GM18519 (cell line): Measurements from ENCODE around the gene PIGC.

ENCODE experiments used
- ATAC-seq: cut with Tn5 transposase; IDR thresholded peaks from one replicate; pipeline ENCODE4 v1.9.1; 2021; ENCODE audit warnings: mild to moderate bottlenecking, moderate library complexity; ENCODE audit not compliant: unreplicated experiment, low FRiP score

The PIGC gene

GRCh38 chr1:172431721-172432192 lies 12.1 kb downstream of the PIGC start:
- no peak for ATAC-seq

DNA sequence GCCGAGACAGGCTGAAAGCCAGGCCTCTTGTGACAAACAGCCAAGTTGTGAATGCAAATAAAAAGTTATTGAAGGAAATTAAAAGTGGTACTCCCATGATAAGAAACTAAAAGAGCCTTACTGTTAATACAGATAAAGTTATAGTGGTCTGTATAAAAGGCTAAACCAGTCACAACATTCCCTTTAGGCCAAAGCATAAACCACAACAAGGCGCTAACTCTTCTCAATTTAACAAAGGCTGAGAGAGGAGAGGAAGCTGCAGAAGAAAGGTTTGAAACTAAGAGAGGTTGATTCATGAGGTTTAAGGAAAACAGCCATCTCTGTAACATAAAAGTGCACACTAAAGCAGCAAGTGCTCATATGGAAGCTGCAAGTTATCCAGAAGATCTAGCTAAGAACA lies 12.7 kb downstream of the PIGC start:
- ATAC-seq = no peak

- no peak for ATAC-seq
These were observed 13.8 kb downstream of the PIGC start for GRCh38 chr1:172430128-172430454.

- no peak for ATAC-seq
These were observed 14.3 kb downstream of the PIGC start for GRCh38 chr1:172429331-172430127.

- ATAC-seq = no peak
These were observed 16.7 kb downstream of the PIGC start for GRCh38 chr1:172427191-172427590.

- ATAC-seq = no peak
These were observed 18.5 kb downstream of the PIGC start for GRCh38 chr1:172425339-172425738.

DNA sequence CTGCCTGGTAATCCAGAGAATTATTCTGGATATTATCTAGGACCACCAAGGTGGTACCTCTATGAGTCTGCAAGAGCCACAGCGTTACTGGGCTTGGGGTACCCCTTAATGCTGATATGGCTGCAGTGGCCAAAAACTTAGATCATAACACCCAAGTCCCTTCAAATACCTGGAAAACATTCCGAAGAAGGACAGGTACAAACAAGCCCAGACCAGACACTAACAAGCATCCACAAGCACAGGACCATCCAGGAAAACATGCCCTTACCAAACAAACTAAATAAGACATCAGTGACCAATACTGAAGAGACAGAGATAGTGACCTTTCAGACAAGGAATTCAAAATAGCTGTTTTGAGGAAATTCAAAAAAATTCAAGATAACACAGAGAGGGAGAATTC lies 20.5 kb downstream of the PIGC start:
- ATAC-seq = no peak

- no peak for ATAC-seq
These were observed 21.8 kb downstream of the PIGC start for GRCh38 chr1:172421974-172422604.

DNA sequence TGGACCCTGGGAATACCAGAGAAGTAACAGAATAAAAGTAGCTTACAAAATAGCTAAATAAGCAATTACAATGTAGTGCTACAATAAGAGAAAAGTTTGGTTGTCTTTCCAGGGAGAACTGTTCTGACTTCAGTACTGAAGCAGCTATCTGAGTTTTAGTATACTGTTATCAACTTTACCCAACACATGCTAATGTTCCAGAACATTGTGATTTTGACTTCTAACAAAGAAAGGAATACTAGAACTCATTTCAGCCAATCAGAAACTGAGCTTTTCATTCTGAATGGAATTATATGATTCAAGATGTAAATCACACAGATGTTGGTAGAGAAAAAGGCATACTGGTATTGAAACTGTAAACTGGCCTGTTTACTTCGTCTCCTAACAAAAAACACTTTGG lies 23.5 kb downstream of the PIGC start, which contains the start of gene C1orf105:
Gene C1orf105, plus strand, starts transcription at position 301 of the 400 bp plus-strand sequence. CDS start 201 bp downstream, outside the sequence.
- ATAC-seq = no peak

DNA sequence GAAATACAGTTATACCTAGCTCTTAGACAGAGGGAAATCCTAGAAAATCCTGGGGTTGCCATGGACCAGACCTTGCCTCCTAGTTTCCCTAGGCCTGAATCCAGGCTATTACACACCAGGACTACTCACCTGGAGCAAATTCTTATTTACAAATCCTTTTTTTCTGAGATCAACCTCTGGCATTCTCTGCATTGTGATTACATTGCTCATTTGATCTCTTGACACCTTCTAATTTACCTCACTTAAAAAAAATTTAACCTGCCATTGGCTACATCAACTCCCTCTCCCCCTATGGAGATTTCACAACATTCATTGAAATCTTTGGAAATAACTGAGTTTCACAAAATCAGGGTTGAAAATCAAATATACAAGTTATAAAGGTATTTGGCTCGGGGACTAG lies 26.3 kb downstream of the PIGC start:
- no peak for ATAC-seq

DNA sequence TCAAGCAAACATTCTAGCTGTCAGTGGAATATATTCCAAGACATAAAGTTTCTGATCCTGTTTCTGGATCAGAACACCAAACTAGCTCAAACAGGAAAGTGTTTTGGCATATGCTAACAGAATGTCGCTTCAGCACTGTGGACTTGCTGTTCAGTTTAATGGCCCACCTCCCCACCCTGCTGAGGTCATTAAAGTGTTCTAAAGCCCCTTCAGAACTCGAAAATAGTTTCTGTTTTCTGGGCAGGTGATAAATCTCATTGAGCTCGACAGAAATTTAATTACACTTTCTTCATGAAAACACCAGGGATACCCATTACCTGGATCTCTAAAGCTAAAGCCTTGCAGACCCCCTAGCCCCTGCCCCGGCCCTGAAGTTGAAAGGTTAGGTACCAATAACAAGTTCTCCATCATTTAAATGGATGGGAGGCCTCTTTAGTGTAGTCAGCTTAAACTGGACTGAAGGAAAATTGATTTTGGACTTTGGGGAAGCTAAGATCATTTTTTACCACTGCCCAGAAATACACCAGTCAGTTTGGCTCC lies 27.3 kb downstream of the PIGC start:
- no peak for ATAC-seq

DNA sequence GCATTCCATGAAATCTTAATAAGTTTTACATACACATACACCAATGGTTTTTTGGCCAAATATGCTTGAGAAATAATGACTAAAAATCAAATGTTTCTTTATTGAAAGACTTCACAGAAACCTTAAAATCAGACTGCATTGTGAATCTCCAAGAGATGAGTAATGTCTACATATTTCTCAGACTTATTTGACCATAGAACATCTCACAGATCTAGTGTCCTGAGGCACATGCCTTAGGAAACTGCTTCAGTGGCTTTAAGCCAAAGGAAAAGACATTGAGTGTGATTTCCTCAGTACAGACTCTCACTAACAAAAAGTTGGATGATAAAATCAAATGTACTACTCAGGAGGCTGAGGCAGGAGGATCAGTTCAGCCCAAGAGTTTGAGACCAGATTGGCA lies 29.5 kb downstream of the PIGC start:
- ATAC-seq = no peak

DNA sequence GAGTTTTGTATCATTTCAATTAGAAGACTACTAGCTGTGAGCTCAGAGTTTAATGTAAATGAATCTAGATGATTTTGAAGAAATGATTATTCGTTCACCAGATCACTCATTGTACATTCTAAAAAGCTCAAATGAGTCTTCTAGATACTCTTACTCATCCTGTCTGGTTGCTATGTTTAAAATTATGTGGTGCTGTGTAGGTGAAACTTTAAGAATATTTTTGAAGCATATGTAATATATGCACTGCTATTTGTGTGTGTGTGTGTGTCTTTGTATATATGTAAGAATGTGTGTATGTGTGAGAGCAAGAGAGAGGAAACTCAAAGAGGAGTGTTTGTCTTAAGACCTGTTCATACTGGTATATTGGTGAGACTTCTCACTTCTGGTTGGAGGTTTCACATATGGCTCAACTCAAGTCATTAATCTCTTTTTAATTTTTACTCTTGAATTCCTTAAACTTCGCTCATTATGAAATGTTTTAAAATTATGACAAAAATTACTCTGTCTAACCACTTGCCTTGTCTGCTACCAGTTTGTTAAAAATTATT lies 32.0 kb downstream of the PIGC start:
- ATAC-seq = no peak

- no peak for ATAC-seq
These were observed 33.8 kb downstream of the PIGC start for GRCh38 chr1:172410027-172410426.

DNA sequence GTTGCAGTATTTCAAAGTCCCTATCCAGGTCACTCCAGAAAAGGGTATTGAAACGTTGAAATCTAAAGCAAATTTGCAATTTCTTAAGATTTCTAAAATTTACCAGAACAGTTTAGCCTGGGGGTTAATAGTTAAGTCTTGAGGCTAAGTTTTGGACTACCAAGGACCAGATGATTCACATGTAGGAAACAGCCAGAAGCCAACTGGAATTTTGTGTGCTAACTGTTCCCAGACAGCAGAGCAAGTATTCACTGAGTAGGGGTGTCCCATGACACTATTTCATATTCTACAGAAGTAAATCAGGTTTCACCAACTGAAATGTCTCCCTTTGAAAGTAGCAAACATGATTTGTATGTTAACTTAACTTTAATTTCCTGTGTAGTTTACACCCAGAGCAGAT lies 34.9 kb downstream of the PIGC start:
- ATAC-seq = no peak

DNA sequence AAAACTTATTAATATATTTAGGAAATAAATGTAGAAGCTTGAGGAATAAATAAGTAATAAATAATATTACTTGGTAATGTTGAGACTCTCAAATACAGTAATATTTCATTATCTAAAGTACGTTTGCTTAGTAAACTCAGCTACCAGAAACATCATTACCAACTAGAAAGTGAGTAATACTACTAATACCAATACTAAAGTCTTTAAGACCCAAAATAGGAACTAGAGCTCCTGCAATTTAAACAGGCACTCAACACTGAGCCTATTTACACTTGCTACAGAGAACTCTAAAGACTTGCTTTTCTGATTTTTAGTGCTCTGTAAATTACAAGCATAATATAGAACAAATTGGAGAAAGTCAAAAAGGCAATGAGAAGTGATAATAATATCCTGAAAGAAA lies 36.9 kb downstream of the PIGC start:
- no peak for ATAC-seq

GRCh38 chr1:172405912-172406311 lies 38.0 kb downstream of the PIGC start:
- ATAC-seq = no peak

DNA sequence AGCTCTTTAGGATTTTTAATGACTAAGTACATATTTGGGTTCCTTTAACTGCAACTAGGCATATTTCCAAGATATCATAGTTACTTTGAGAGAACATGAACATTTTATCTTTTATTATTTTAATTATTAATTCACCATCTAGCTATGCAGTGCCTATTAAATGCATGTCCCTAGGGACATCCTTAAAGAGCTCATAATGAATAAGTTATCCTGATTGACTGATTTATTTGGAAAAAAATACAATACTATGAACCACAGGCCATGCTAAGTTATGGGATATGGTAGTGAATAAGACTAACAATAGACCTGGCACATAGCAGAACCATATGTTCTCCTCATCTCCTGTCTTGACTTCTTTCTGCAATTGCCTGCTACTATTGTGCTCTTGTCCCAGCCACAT lies 39.7 kb downstream of the PIGC start:
- no peak for ATAC-seq

DNA sequence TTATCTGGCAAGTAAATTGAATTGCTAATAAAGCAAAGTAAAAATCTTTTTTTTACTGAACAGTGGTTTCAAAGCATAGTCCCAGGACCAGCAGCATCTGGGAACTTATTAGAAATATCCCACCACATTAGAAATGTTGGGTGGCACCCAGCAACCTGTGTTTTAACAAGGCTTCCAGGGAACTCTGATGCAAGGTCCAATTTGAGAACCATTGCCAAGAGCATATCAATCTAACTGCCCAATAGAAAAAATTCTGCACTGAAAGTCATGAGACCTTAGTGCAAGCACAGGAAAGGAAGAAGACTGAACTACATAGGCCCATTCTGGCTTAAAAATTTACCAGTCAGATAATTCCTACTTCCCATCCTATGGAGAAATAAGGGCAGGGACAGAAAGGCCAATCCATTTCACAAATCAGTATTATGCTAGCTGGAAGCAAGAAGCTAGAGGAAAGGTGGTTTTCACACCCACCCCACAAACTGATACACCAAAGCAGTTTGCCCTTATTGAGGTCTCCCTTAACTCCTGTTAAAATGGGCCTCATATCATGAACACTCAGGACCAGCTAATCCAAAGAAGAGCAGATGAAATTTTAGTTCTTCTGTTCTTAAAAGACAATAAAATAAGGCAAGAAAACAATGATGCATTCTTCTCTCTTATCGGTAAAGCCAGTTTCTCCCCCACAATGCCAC lies 40.8 kb downstream of the PIGC start:
- ATAC-seq = no peak

GRCh38 chr1:172401892-172402291 lies 42.0 kb downstream of the PIGC start:
- ATAC-seq = no peak

DNA sequence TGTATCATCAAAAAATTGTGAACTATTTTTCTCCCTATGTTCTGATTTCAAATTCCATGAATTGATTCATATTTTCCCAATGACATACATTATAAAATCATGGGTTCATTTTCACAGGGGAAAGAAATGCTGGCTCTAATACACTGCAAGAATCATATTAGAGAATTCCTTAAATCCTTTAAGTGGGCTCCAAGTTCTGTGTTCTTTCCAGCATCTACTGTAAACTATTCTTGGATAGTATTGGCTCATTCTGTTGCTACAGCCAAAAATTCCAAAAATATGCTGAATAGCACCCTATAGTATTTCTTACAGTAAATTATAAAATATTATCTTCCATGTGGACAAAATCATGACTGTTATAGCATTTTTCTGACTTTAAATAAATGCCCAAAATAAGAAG lies 42.4 kb downstream of the PIGC start:
- ATAC-seq = no peak
